HUES64 (cell line): ENCODE measurements around the gene ADGRB2. TPM values are rescaled to one million over a fixed set of nuclear protein-coding genes. Genes with fewer than 3 reads are reported as not detected.
A peak's percentile ranks its signal among the peaks of the same experiment; 100 is the strongest.

ENCODE experiments used
- H3K27ac ChIP-seq: 2 replicates; pipeline ENCODE4 v1.7.0; 2013; ENCODE audit warnings: low read depth, low read length, inconsistent platforms
- H3K27me3 ChIP-seq: 2 replicates; pipeline ENCODE4 v1.6.1; 2013; ENCODE audit warnings: mild to moderate bottlenecking, low read length; ENCODE audit not compliant: insufficient read depth
- H3K36me3 ChIP-seq: 2 replicates; pipeline ENCODE4 v1.6.1; 2013; ENCODE audit warnings: mild to moderate bottlenecking, low read length; ENCODE audit not compliant: insufficient read depth
- H3K4me1 ChIP-seq: 2 replicates; pipeline ENCODE4 v1.6.1; 2013; ENCODE audit warnings: mild to moderate bottlenecking, low read length, moderate library complexity; ENCODE audit not compliant: insufficient read depth
- H3K4me3 ChIP-seq: 2 replicates; pipeline ENCODE4 v1.5.1; 2013; ENCODE audit warnings: mild to moderate bottlenecking, low read length, moderate library complexity
- H3K9ac ChIP-seq: 2 replicates; pipeline ENCODE4 v1.6.1; 2013; ENCODE audit warnings: mild to moderate bottlenecking, low read depth, low read length
- H3K9me3 ChIP-seq: 2 replicates; pipeline ENCODE4 v1.6.1; 2013; ENCODE audit warnings: low read depth, low read length; ENCODE audit not compliant: insufficient read depth
- WGBS: fragments of 150-250, 120-280 bp; methylation state at CpG from one replicate; pipeline ENCODE4 v1.1.7; 2013; ENCODE audit warnings: missing lambda C conversion rate; 5-methylcytosine and 5-hydroxymethylcytosine counted together
- polyA plus RNA-seq, 2 experiments: library from polyadenylated mRNA; stranded (reverse); fragments of 50-300 nt; gene quantifications; one replicate each; pipeline ENCODE4 v1.2.3, GENCODE V29; 2013

ADGRB2 gene, protein sequence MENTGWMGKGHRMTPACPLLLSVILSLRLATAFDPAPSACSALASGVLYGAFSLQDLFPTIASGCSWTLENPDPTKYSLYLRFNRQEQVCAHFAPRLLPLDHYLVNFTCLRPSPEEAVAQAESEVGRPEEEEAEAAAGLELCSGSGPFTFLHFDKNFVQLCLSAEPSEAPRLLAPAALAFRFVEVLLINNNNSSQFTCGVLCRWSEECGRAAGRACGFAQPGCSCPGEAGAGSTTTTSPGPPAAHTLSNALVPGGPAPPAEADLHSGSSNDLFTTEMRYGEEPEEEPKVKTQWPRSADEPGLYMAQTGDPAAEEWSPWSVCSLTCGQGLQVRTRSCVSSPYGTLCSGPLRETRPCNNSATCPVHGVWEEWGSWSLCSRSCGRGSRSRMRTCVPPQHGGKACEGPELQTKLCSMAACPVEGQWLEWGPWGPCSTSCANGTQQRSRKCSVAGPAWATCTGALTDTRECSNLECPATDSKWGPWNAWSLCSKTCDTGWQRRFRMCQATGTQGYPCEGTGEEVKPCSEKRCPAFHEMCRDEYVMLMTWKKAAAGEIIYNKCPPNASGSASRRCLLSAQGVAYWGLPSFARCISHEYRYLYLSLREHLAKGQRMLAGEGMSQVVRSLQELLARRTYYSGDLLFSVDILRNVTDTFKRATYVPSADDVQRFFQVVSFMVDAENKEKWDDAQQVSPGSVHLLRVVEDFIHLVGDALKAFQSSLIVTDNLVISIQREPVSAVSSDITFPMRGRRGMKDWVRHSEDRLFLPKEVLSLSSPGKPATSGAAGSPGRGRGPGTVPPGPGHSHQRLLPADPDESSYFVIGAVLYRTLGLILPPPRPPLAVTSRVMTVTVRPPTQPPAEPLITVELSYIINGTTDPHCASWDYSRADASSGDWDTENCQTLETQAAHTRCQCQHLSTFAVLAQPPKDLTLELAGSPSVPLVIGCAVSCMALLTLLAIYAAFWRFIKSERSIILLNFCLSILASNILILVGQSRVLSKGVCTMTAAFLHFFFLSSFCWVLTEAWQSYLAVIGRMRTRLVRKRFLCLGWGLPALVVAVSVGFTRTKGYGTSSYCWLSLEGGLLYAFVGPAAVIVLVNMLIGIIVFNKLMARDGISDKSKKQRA (N-terminal part only)
- 10.8 TPM for polyA plus RNA-seq (2013, experiment 1 of 2)
- polyA plus RNA-seq (2013, experiment 2 of 2), result 11.2 TPM

GRCh38 chr1:31764312-31765040 is at the start of gene ADGRB2:
Gene ADGRB2, minus strand, starts transcription at chr1:31764340. Its CDS starts 7,119 bp downstream, at chr1:31757221.
- Histone ChIP-seq H3K27me3 (peaks cover 33% of the 10 kb centered on the region), H3K27ac (no peak within 1 kb of the TSS), H3K9me3 (no peaks in the 10 kb centered on the region), H3K4me3 (peak within 1 kb of the TSS; percentile 59), H3K4me1 (peaks cover 21% of the 10 kb centered on the region), H3K9ac (no peak within 1 kb of the TSS), H3K36me3 (no peaks in the 10 kb centered on the region)
- WGBS, result 6% methylated on average over 59 of the region's 59 CpGs

DNA sequence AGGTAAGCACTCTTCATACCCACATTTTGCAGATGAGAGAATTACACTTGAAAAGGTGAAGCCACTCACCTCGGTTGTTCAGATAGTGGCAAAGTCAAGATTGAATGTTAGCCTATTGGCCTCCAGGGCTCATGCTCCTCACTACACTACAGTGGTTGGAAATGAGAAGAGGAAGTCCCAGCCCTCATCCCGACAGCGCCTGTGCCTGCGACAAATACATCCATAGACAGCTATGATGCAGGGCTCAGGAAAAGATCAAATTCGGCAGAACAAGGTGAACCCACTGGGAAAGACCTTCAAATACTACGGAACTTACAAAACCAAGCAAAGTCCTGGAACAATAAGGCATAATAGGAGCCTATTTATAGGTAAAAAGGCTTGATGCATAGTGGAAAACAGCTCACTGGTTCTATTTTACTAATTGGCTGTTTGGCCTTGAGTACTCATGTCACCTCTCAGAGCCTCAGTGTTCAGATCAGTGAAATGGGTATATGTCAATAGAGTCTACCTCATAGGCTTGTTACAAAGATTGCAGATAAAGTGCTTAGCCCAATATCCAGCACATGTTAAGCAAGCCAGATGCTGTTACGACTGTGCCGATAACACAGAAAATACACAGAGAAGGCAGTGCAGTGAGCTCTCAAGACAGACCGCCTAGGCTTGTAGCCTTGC is 48.2 kb upstream of the ADGRB2 start:
- Histone ChIP-seq H3K4me1 (peaks cover 3% of the 10 kb centered on the region; the same call in 1 of the 2 replicates), H3K9ac (no peak overlapping the region), H3K27me3 (no peaks in the 10 kb centered on the region), H3K27ac (no peak overlapping the region), H3K4me3 (no peak overlapping the region), H3K9me3 (no peaks in the 10 kb centered on the region), H3K36me3 (no peaks in the 10 kb centered on the region)
- 91% methylated on average over 9 of the region's 9 CpGs for WGBS

GRCh38 chr1:31811605-31812004 is 47.5 kb upstream of the ADGRB2 start:
- H3K9me3 ChIP-seq, result no peaks in the 10 kb centered on the region
- no peak overlapping the region for H3K27ac ChIP-seq
- no peak overlapping the region for H3K4me3 ChIP-seq
- H3K4me1 ChIP-seq, result peaks cover 3% of the 10 kb centered on the region; the same call in 1 of the 2 replicates
- H3K27me3 ChIP-seq, result no peaks in the 10 kb centered on the region
- 55% methylated on average over 7 of the region's 7 CpGs for WGBS
- H3K36me3 ChIP-seq, result no peaks in the 10 kb centered on the region
- H3K9ac ChIP-seq, result no peak overlapping the region

GRCh38 chr1:31809698-31810097 is 45.6 kb upstream of the ADGRB2 start:
- no peak overlapping the region for H3K27ac ChIP-seq
- no peak overlapping the region for H3K9ac ChIP-seq
- H3K27me3 ChIP-seq, result no peaks in the 10 kb centered on the region
- no peaks in the 10 kb centered on the region for H3K4me1 ChIP-seq
- 78% methylated on average over 4 of the region's 4 CpGs for WGBS
- no peaks in the 10 kb centered on the region for H3K9me3 ChIP-seq
- H3K36me3 ChIP-seq, result no peaks in the 10 kb centered on the region
- H3K4me3 ChIP-seq, result no peak overlapping the region

DNA sequence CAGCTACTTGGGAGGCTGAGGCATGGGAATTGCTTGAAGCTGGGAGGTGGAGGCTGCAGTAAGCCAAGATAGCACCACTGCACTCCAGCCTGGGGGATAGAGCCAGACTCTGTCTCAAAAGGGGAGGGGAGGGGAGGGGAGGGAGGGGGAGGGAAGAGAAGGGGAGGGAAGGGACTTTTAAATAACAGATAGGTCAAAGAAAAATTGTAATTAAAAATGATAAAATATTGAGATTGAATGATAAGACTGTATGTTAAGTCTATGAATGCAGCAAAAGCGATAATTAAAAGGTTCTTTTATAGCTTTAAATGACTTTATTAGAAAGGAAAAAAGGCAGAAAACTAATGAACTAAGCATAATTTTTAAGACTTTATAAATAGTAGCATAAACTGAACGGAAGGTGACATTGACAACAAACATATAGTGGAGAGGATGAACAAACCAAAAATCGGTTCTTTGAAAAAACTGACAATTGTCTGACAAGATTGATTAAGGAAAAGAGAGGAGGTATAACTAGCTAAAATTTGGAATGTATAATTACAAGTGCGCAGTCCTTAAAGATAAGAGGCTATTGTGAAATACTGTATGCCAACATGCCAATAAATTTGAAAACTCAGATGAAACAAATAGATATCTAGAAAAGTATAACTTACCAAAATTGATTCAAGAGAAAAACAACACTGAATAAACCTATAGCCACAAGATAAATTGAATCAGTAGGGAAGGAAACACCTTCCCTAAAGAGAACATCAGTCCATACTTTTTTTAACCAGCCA is 43.3 kb upstream of the ADGRB2 start:
- Histone ChIP-seq H3K9ac (no peak overlapping the region), H3K27me3 (no peaks in the 10 kb centered on the region), H3K36me3 (no peaks in the 10 kb centered on the region), H3K4me1 (no peaks in the 10 kb centered on the region), H3K27ac (no peak overlapping the region), H3K9me3 (no peaks in the 10 kb centered on the region), H3K4me3 (no peak overlapping the region)
- WGBS, result 89% methylated on average over 4 of the region's 4 CpGs

DNA sequence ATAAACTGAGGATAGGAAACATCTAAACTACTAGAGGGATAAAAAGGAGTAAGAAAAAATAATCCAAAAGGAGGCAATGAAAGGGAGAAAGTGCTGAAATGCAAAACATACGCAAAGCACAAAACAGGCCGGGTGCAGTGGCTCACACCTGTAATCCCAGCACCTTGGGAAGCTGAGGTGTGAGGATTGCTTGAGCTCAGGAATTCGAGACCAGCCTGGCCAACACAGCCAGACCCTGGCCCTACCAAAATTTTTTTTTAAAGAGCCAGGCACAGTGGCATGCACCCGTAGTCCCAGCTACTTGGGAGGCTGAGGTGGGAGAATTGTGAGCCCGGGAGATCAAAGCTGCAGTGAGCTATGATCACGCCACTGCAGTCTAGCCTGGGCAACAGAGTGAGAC is 41.2 kb upstream of the ADGRB2 start:
- no peaks in the 10 kb centered on the region for H3K9me3 ChIP-seq
- no peak overlapping the region for H3K4me3 ChIP-seq
- no peaks in the 10 kb centered on the region for H3K27me3 ChIP-seq
- H3K9ac ChIP-seq, result no peak overlapping the region
- no peak overlapping the region for H3K27ac ChIP-seq
- no peaks in the 10 kb centered on the region for H3K4me1 ChIP-seq
- H3K36me3 ChIP-seq, result no peaks in the 10 kb centered on the region
- 88% methylated on average over 6 of the region's 6 CpGs for WGBS

DNA sequence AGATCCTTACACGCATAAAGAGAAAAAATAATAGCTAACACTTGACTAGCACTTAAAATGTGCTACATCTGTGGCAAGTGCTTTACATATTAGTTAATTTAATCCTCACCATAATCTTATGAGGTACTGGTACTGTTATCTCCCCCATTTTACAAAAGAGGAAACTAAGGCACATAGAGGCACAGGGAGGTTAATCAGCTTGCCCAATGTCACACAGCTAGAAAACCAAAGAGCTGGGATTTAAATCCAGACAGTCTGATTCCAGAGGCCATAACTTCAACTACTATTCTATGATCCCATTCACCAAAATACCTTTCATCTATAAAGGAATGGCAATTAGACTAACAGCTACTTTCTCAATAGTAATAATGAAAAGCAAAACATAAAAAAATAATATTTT is 40.0 kb upstream of the ADGRB2 start:
- Histone ChIP-seq H3K9ac (no peak overlapping the region), H3K4me1 (no peaks in the 10 kb centered on the region), H3K27me3 (no peaks in the 10 kb centered on the region), H3K9me3 (no peaks in the 10 kb centered on the region), H3K27ac (no peak overlapping the region), H3K4me3 (no peak overlapping the region), H3K36me3 (no peaks in the 10 kb centered on the region)
- WGBS, result 100% methylated on average over 1 of the region's 1 CpG

DNA sequence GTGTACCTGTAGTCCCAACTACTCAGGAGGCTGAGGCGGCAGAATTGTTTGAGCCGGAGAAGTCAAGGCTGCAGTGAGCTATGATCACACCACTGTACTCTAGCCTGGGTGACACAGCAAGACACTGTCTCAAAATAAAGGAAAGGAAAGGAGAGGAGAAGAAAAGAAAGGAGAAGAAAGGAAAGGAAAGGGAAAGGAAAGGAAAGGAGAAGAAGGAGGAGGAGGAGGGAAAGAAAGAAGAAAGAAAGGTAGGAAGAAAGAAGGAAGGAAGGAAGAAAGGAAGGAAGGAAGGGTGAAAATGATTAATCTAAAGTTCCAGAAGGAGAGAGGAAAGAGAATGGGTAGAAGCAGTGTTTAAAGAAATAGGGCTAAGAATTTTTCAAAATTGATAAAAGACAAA is 39.5 kb upstream of the ADGRB2 start:
- H3K9me3 ChIP-seq, result no peaks in the 10 kb centered on the region
- no peaks in the 10 kb centered on the region for H3K27me3 ChIP-seq
- H3K27ac ChIP-seq, result no peak overlapping the region
- 96% methylated on average over 2 of the region's 2 CpGs for WGBS
- no peak overlapping the region for H3K9ac ChIP-seq
- peaks cover under 1% of the 10 kb centered on the region; the same call in 1 of the 2 replicates for H3K4me1 ChIP-seq
- H3K36me3 ChIP-seq, result no peaks in the 10 kb centered on the region
- no peak overlapping the region for H3K4me3 ChIP-seq

- no peak overlapping the region for H3K4me3 ChIP-seq
Observed at GRCh38 chr1:31802190-31803150, 38.3 kb upstream of the ADGRB2 start.

More at GRCh38 chr1:31802190-31803150, 38.3 kb upstream of the ADGRB2 start:
- Histone ChIP-seq H3K9me3 (no peaks in the 10 kb centered on the region), H3K27ac (no peak overlapping the region), H3K4me1 (peaks cover 11% of the 10 kb centered on the region; the same call in 1 of the 2 replicates), H3K9ac (no peak overlapping the region), H3K36me3 (no peaks in the 10 kb centered on the region), H3K27me3 (no peaks in the 10 kb centered on the region)
- 86% methylated on average over 13 of the region's 13 CpGs for WGBS
